GM12872 (cell line): ENCODE results near the gene NDUFA13.

Source experiments
- TF ChIP-seq, protein P1 (sequence below): IDR thresholded peaks from 3 replicates; pipeline ENCODE4 v1.5.1; 2011; ENCODE audit warnings: low read depth, mild to moderate bottlenecking, low read length, moderate library complexity; ENCODE audit not compliant: insufficient read depth

NDUFA13 gene

DNA sequence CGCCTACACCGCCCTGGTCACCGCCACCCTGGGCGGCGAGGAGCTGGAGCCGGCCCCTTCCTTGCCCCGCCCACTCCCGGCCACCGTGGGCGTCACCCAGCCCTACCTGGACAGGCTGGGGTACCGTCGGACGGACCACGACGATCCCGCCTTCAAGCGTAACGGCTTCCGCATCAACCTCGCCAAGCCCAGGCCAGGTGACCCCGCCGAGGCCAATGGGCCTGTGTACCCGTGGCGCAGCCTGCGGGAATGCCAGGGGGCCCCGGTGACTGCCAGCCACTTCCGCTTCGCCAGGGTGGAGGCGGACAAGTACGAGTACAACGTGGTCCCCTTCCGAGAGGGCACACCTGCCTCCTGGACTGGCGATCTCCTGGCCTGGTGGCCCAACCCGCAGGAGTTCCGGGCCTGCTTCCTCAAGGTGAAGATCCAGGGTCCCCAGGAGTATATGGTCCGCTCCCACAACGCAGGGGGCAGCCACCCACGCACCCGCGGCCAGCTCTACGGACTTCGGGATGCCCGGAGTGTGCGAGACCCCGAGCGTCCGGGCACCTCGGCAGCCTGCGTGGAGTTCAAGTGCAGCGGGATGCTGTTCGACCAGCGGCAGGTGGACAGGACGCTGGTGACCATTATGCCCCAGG is 29.0 kb downstream of the NDUFA13 start:
- TF ChIP-seq, protein P1, sequence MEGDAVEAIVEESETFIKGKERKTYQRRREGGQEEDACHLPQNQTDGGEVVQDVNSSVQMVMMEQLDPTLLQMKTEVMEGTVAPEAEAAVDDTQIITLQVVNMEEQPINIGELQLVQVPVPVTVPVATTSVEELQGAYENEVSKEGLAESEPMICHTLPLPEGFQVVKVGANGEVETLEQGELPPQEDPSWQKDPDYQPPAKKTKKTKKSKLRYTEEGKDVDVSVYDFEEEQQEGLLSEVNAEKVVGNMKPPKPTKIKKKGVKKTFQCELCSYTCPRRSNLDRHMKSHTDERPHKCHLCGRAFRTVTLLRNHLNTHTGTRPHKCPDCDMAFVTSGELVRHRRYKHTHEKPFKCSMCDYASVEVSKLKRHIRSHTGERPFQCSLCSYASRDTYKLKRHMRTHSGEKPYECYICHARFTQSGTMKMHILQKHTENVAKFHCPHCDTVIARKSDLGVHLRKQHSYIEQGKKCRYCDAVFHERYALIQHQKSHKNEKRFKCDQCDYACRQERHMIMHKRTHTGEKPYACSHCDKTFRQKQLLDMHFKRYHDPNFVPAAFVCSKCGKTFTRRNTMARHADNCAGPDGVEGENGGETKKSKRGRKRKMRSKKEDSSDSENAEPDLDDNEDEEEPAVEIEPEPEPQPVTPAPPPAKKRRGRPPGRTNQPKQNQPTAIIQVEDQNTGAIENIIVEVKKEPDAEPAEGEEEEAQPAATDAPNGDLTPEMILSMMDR, result no peak

DNA sequence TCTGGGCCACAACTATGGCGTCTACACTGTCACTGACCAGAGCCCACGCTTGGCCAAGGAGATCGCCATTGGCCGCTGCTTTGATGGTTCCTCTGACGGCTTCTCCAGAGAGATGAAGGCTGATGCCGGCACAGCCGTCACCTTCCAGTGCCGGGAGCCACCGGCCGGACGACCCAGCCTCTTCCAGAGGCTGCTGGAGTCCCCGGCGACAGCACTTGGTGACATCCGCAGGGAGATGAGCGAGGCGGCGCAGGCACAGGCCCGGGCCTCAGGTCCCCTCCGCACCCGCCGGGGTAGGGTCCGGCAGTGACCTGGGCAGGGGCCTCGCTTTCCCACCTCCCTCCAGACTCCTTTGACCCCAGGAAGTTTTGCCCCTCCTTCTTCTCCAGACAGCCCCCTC is 29.7 kb downstream of the NDUFA13 start:
- TF ChIP-seq, protein P1, result no peak

DNA sequence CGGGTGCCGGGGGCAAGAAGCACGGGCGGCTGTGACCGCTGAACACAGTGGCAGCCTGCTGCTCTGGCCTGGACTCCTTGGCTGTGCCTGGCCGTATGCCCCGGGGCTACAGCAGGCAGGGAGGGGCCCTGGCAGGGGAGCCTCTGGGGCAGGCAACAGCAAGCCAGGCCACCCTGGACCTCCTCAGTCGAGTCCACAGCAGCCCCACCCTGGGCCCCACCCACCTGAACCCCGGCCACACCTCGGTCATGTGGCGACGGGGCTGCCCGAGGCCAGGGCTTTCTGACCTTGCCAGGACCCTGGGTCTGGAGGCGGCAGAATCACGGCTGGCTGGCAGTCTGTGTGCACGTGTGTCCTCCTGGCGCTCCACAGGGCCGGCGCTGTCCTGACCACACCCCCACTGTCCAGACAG is 30.7 kb downstream of the NDUFA13 start:
- TF ChIP-seq, protein P1, result no peak

DNA sequence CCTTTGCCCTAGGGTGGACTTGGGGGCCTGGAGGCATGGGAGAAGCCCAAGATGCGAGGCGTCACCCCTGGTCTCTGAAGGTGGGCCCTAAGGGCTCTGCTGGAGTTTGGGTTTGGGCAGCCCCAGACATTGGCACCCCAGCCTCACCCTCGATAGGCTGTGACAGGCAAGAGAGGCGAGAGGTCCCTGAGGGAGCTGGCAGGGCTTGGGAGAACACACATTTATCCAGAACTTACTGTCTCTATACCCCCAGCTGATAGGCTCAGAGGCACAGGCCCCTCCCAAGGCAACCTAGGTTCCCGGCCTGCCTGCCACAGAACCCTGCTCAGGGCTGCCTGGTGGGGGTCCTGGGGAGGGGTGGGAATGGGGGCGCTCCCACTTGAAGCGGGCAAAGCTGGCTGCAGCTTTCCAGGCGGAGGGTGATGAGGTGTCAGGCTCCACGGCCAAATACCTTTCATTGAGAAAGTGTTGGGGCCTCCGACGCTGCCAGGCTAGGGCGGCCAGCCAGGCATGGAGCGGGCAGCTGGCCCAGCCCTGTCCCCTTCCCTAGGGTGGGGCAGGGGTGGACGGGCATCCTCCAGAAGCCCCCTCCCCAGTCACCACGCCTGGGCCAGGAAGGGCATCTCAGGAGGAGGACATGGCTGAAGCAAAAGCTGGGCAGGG is 31.8 kb downstream of the NDUFA13 start:
- TF ChIP-seq, protein P1, result no peak

DNA sequence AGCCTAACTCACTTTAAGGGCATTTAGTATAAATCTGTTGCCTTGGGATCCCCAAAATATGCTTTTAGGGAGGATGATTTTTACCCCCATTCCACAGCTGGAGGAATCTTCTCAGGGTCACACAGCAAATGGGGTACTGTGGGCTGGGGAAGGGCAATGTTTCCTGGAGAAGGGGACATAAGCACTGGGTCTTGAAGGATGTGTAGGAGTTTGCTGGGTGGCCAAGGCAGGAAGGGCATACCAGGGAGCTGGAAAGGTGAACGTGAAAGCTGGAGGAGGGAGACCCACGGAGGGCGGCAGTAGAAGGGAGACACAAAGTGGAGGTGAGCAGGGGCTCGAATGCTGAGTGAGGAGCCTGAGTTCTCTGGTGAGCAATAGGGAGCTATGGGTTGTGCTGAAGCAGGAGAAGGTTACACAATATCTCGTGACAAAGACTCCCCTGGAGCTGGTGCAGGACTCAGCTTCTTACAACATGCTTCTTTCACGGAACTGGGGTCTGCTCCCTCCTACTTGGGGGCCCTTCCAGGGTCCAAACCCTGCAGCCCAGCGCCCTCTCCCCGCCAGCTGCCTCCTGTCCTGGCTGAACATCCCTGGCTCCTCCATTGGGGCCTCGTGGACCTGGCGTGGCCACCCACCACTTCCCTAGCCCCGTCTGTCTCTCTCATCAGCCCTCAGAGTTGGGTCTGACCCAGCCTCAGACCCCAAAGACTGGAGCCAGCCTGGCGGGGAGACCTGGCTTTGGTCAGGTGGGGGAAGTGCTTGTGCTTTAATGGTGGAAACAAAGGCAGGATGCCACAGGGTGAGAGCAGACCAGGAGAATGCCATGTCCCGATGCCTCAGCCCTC is 33.1 kb downstream of the NDUFA13 start:
- TF ChIP-seq, protein P1, result no peak

DNA sequence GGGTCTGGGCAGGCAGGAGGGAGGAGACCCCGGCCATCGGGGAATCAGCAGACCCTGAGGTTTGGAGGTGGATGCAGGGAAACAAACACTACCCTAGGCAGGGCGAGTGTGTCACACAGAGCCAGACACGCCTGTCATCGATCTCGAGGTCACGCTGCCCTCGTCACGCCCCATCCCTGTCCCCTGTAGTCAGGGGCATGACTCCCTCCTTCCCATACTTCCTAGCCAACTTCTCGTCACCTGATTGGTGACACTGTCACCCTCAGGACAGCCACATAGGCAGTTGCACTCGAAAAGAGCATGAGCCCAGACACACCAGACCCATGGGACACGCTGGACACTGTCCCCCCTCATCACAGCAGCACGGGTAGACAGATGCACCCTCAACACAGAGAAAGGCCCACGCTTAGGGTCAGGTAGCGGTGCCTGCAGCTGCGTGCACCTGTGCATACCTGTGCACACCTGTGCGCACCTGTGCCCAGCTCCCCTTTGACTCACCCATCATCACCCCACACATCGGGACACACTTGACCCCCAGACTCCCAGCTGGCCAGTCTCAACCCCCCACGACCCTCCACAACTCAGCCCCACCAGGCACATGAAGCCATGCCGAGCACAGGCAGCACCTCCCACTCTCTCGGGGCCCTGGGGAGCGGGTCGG is 33.9 kb downstream of the NDUFA13 start:
- TF ChIP-seq, protein P1, result no peak

DNA sequence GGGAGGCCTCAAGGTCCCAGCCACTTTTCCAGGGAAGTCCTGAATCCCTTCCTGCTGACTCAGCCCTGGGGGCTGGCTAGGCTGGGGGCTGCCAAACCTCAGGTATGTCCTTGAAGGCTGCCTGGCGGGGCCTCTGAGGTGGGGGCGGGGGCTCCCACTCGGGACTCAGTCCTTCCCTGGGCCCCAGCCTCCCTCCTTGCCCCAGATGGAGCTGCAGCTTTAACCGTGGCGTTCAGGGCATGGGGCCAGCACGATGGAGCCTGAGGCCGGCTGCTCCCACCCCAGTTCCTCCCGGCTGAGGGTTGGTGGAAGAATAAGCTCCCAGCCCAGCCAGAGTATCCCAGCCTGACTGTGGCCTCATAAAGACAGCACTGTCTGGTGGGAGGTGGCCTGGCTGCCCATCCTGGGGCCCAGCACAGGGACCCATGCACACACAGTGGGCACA is 34.5 kb downstream of the NDUFA13 start:
- TF ChIP-seq, protein P1, result no peak
